Measurements from ENCODE around the gene CAPZA1. TPM values are rescaled to one million over a fixed set of nuclear protein-coding genes. Genes with fewer than 3 reads are reported as not detected.

Gene CAPZA1
- total and polyA plus RNA-seq, 2 experiments from 2014 or later, result 273 to 279 TPM

GRCh38 chr1:112675728-112676381, 56.2 kb downstream of the CAPZA1 start:
- Histone ChIP-seq H3K27me3 (replicated peaks; ENCODE audit: insufficient read depth) (no peaks in the 10 kb centered on the region), H2AFZ (peak overlapping the region; percentile 90), H3K9me2 (ENCODE audit: insufficient read depth) (no peaks in the 10 kb centered on the region), H3K4me1 (ENCODE audit: insufficient read depth) (peaks cover 13% of the 10 kb centered on the region), H3K27ac (peak overlapping the region; percentile 74), H4K20me1 (ENCODE audit: insufficient read depth) (no peaks in the 10 kb centered on the region), H3K4me3 (peak overlapping the region; percentile 84), H3K9me3 (ENCODE audit: low read depth) (no peaks in the 10 kb centered on the region), H3K79me2 (ENCODE audit: insufficient read depth) (peaks cover 31% of the 10 kb centered on the region), H3F3A (ENCODE audit: insufficient read depth) (peaks cover 30% of the 10 kb centered on the region), H3K36me3 (ENCODE audit: low read depth) (peaks cover 17% of the 10 kb centered on the region), H3K4me2 (ENCODE audit: unreplicated experiment) (peak overlapping the region; percentile 98), H3K9ac (peak overlapping the region; percentile 91)
- DNase-seq, result no peak
- in situ Hi-C loops (cut with MboI), result no loop called here
- TF ChIP-seq EZH2 (IDR thresholded peaks at IDR 0.05; ENCODE audit: insufficient read depth, poor library complexity, severe bottlenecking), result no peak
- TF ChIP-seq EZH2phosphoT487 (IDR thresholded peaks at IDR 0.05; ENCODE audit: insufficient read depth, low read depth), result no peak
- WGBS, 2 experiments (ENCODE audit: low coverage in 1 of 2, low lambda C conversion rate in 2 of 2, missing lambda C conversion rate in 2 of 2), result 40 to 44% methylated on average over 7 of the region's 7 CpGs

DNA sequence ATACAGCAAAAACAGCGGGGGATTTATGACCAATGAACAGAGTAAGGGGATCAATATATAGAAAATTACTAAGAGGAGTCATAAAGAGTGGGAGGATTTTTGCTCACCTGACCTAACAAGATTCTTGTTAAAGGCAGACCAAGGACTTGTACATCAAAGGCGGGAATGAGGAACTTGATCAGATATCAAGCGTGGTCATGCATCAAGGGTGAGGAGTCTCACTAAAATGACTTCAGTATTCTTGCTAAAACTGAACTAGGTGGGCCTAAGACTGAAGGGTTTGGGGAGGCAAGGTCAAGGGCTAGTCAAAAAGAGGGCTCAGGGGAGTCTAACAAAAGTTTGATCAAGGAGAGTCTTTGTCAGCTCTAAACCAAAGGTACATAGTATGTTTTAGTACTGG, 56.9 kb downstream of the CAPZA1 start:
- H3F3A ChIP-seq (ENCODE audit: insufficient read depth), result peaks cover 26% of the 10 kb centered on the region
- H3K4me2 ChIP-seq (ENCODE audit: unreplicated experiment), result no peak overlapping the region
- peaks cover 13% of the 10 kb centered on the region for H3K4me1 ChIP-seq (ENCODE audit: insufficient read depth)
- no peak for DNase-seq
- no peaks in the 10 kb centered on the region for H3K27me3 ChIP-seq (replicated peaks; ENCODE audit: insufficient read depth)
- H3K9me2 ChIP-seq (ENCODE audit: insufficient read depth), result no peaks in the 10 kb centered on the region
- no peak overlapping the region for H2AFZ ChIP-seq
- no peak overlapping the region for H3K4me3 ChIP-seq
- H3K9ac ChIP-seq, result no peak overlapping the region
- no peak for TF ChIP-seq EZH2 (IDR thresholded peaks at IDR 0.05; ENCODE audit: insufficient read depth, poor library complexity, severe bottlenecking)
- TF ChIP-seq EZH2phosphoT487 (IDR thresholded peaks at IDR 0.05; ENCODE audit: insufficient read depth, low read depth), result no peak
- peaks cover 35% of the 10 kb centered on the region for H3K79me2 ChIP-seq (ENCODE audit: insufficient read depth)
- in situ Hi-C loops (cut with MboI), result no loop called here
- no peaks in the 10 kb centered on the region for H4K20me1 ChIP-seq (ENCODE audit: insufficient read depth)
- no peak overlapping the region for H3K27ac ChIP-seq
- peaks cover 12% of the 10 kb centered on the region; the same call in 1 of the 2 replicates for H3K36me3 ChIP-seq (ENCODE audit: low read depth)
- H3K9me3 ChIP-seq (ENCODE audit: low read depth), result no peaks in the 10 kb centered on the region
- WGBS, 2 experiments (ENCODE audit: low coverage in 1 of 2, low lambda C conversion rate in 2 of 2, missing lambda C conversion rate in 2 of 2), result 99 to 100% methylated on average over 3 of the region's 3 CpGs

GRCh38 chr1:112677501-112677900, 57.9 kb downstream of the CAPZA1 start:
- no peak overlapping the region for H3K9ac ChIP-seq
- peaks cover 13% of the 10 kb centered on the region for H3K4me1 ChIP-seq (ENCODE audit: insufficient read depth)
- 0 out of 2 replicates have a peak, but pooled peaks cover 8% of the 10 kb centered on the region for H3K36me3 ChIP-seq (ENCODE audit: low read depth)
- H3K27ac ChIP-seq, result no peak overlapping the region
- H3K27me3 ChIP-seq (replicated peaks; ENCODE audit: insufficient read depth), result no peaks in the 10 kb centered on the region
- H3K9me2 ChIP-seq (ENCODE audit: insufficient read depth), result no peaks in the 10 kb centered on the region
- in situ Hi-C loops (cut with MboI), result no loop called here
- TF ChIP-seq EZH2 (IDR thresholded peaks at IDR 0.05; ENCODE audit: insufficient read depth, poor library complexity, severe bottlenecking) (no peak), EZH2phosphoT487 (IDR thresholded peaks at IDR 0.05; ENCODE audit: insufficient read depth, low read depth) (no peak)
- 93 to 100% methylated on average over 4 of the region's 4 CpGs for WGBS, 2 experiments (ENCODE audit: low coverage in 1 of 2, low lambda C conversion rate in 2 of 2, missing lambda C conversion rate in 2 of 2)
- H4K20me1 ChIP-seq (ENCODE audit: insufficient read depth), result no peaks in the 10 kb centered on the region
- peaks cover 41% of the 10 kb centered on the region for H3K79me2 ChIP-seq (ENCODE audit: insufficient read depth)
- no peak overlapping the region for H3K4me3 ChIP-seq
- H2AFZ ChIP-seq, result no peak overlapping the region
- H3F3A ChIP-seq (ENCODE audit: insufficient read depth), result peaks cover 16% of the 10 kb centered on the region
- H3K9me3 ChIP-seq (ENCODE audit: low read depth), result no peaks in the 10 kb centered on the region
- no peak overlapping the region for H3K4me2 ChIP-seq (ENCODE audit: unreplicated experiment)
- no peak for DNase-seq

GRCh38 chr1:112678605-112679004, 59.0 kb downstream of the CAPZA1 start:
- H3K9ac ChIP-seq, result no peak overlapping the region
- peaks cover 5% of the 10 kb centered on the region; the same call in 1 of the 2 replicates for H3K4me1 ChIP-seq (ENCODE audit: insufficient read depth)
- no peak overlapping the region for H3K27ac ChIP-seq
- H3K4me3 ChIP-seq, result no peak overlapping the region
- TF ChIP-seq EZH2phosphoT487 (IDR thresholded peaks at IDR 0.05; ENCODE audit: insufficient read depth, low read depth) (no peak), EZH2 (IDR thresholded peaks at IDR 0.05; ENCODE audit: insufficient read depth, poor library complexity, severe bottlenecking) (no peak)
- DNase-seq, result no peak
- H3K9me2 ChIP-seq (ENCODE audit: insufficient read depth), result no peaks in the 10 kb centered on the region
- H3F3A ChIP-seq (ENCODE audit: insufficient read depth), result peaks cover 5% of the 10 kb centered on the region; the same call in 1 of the 2 replicates
- H4K20me1 ChIP-seq (ENCODE audit: insufficient read depth), result no peaks in the 10 kb centered on the region
- H3K4me2 ChIP-seq (ENCODE audit: unreplicated experiment), result no peak overlapping the region
- peaks cover 45% of the 10 kb centered on the region for H3K79me2 ChIP-seq (ENCODE audit: insufficient read depth)
- no peaks in the 10 kb centered on the region for H3K27me3 ChIP-seq (replicated peaks; ENCODE audit: insufficient read depth)
- no peak overlapping the region for H2AFZ ChIP-seq
- 72 to 87% methylated on average over 3 of the region's 3 CpGs for WGBS, 2 experiments (ENCODE audit: low coverage in 1 of 2, low lambda C conversion rate in 2 of 2, missing lambda C conversion rate in 2 of 2)
- in situ Hi-C loops (cut with MboI), result no loop called here
- no peaks in the 10 kb centered on the region for H3K36me3 ChIP-seq (ENCODE audit: low read depth)
- no peaks in the 10 kb centered on the region for H3K9me3 ChIP-seq (ENCODE audit: low read depth)

All from GM23248 (cell line).